Osteoblast (primary cell): ENCODE results near the gene TMPRSS13. TPM values are rescaled to one million over a fixed set of nuclear protein-coding genes. Genes with fewer than 3 reads are reported as not detected.

Source experiments
- DNase-seq: peaks from one replicate; pipeline ENCODE4 v3.0.0; 2011; ENCODE audit warnings: low spot score, mixed read lengths; ENCODE audit not compliant: insufficient read length; ENCODE audit errors: missing footprints
- H2AFZ ChIP-seq: 2 replicates; pipeline ENCODE4 v1.6.0; 2011; ENCODE audit warnings: mild to moderate bottlenecking, low read length
- H3K27ac ChIP-seq: 2 replicates; pipeline ENCODE4 v1.5.1; 2011; ENCODE audit warnings: mild to moderate bottlenecking, low read depth, low read length, moderate library complexity
- H3K27me3 ChIP-seq: 2 replicates; pipeline ENCODE4 v1.6.0; 2012; ENCODE audit warnings: mild to moderate bottlenecking, control low read depth, inconsistent platforms, low read length, moderate library complexity; ENCODE audit not compliant: insufficient read depth
- H3K36me3 ChIP-seq: 2 replicates; pipeline ENCODE4 v1.5.1; 2011; ENCODE audit warnings: mild to moderate bottlenecking, low read length, control low read depth, moderate library complexity; ENCODE audit not compliant: insufficient read depth
- H3K4me1 ChIP-seq: 2 replicates; pipeline ENCODE4 v1.5.1; 2011; ENCODE audit warnings: mild to moderate bottlenecking, low read length, control low read depth, moderate library complexity; ENCODE audit not compliant: insufficient read depth
- H3K4me2 ChIP-seq: 2 replicates; pipeline ENCODE4 v1.6.0; 2011; ENCODE audit warnings: mild to moderate bottlenecking, low read length; ENCODE audit not compliant: insufficient read depth
- H3K4me3 ChIP-seq: fragments of 200-600 bp; sonication (generic); 3 replicates; pipeline ENCODE4 v1.5.1; 2012; ENCODE audit warnings: mild to moderate bottlenecking, low read length, inconsistent platforms; ENCODE audit not compliant: insufficient read depth
- H3K79me2 ChIP-seq: 2 replicates; pipeline ENCODE4 v1.6.0; 2012; ENCODE audit warnings: mild to moderate bottlenecking, low read length, control low read depth, inconsistent platforms; ENCODE audit not compliant: insufficient read depth
- H3K9me3 ChIP-seq: 2 replicates; pipeline ENCODE4 v1.5.1; 2011; ENCODE audit warnings: low read depth, low read length, control low read depth
- H4K20me1 ChIP-seq: 2 replicates; pipeline ENCODE4 v1.6.0; 2012; ENCODE audit warnings: mild to moderate bottlenecking, low read length, control low read depth; ENCODE audit not compliant: insufficient read depth
- CTCF ChIP-seq: IDR thresholded peaks from 2 replicates; pipeline ENCODE4 v1.5.1; 2011; ENCODE audit warnings: mild to moderate bottlenecking, low read depth, low read length, moderate library complexity; ENCODE audit errors: extremely low read depth
- total RNA-seq: library from RNA; depleted of rRNA; stranded (reverse); fragments of >200 nt; gene quantifications from 2 replicates; pipeline ENCODE4 v1.2.3, GENCODE V29; 2012

Gene TMPRSS13
- total RNA-seq, 1 donor: not detected

GRCh38 chr11:117958949-117959348, 29.7 kb upstream of the TMPRSS13 start:
- TF ChIP-seq CTCF: no peak
- no peak for DNase-seq
- no peaks in the 10 kb centered on the region for H3K9me3 ChIP-seq
- no peaks in the 10 kb centered on the region for H3K79me2 ChIP-seq
- no peaks in the 10 kb centered on the region for H3K27me3 ChIP-seq
- no peak overlapping the region for H3K4me3 ChIP-seq
- H4K20me1 ChIP-seq: no peaks in the 10 kb centered on the region
- H3K27ac ChIP-seq: no peak overlapping the region
- H3K4me1 ChIP-seq: no peaks in the 10 kb centered on the region
- H3K4me2 ChIP-seq: no peak overlapping the region
- H3K36me3 ChIP-seq: no peaks in the 10 kb centered on the region
- H2AFZ ChIP-seq: no peak overlapping the region

DNA sequence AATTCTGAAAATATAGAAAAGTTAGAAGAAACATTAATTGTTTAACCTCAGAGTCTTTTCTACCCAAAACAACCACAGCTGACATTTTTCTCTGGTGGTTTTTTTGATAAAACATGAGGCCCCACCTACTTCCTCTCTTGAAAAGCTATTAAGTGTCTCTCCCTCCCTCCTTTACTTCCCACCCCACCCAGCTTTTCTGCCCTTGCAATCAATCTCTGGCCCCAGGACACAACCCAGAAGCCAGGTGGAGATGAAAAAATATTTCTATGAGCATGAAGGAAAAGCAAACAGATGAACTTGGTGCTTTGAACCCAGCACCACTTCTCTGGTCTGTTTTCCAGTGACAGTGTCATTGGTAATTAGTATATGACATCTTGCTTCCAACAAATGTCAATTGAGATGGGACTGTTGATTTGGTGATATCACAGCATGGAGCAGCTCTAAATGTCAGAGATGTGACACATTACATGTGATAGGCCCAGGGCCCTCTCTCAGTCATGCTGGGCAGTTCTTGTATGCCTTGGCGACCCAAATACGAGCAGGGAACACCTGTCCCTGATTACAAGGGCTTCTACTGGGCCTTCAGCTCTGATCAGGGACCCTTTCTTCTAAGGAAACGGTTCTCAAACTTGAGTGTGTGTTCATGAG, 23.9 kb upstream of the TMPRSS13 start:
- Histone ChIP-seq H2AFZ (no peak overlapping the region), H3K4me1 (no peaks in the 10 kb centered on the region), H3K79me2 (no peaks in the 10 kb centered on the region), H3K27me3 (no peaks in the 10 kb centered on the region), H3K4me3 (no peak overlapping the region), H3K4me2 (no peak overlapping the region), H3K27ac (no peak overlapping the region), H3K36me3 (no peaks in the 10 kb centered on the region), H3K9me3 (no peaks in the 10 kb centered on the region), H4K20me1 (no peaks in the 10 kb centered on the region)
- no peak for TF ChIP-seq CTCF
- no peak for DNase-seq

GRCh38 chr11:117950993-117951961, 22.1 kb upstream of the TMPRSS13 start:
- no peaks in the 10 kb centered on the region for H3K27me3 ChIP-seq
- TF ChIP-seq CTCF: no peak
- H3K79me2 ChIP-seq: no peaks in the 10 kb centered on the region
- DNase-seq: no peak
- no peaks in the 10 kb centered on the region for H4K20me1 ChIP-seq
- H3K36me3 ChIP-seq: no peaks in the 10 kb centered on the region
- H3K4me3 ChIP-seq: no peak overlapping the region
- no peak overlapping the region for H2AFZ ChIP-seq
- no peak overlapping the region for H3K4me2 ChIP-seq
- H3K4me1 ChIP-seq: no peaks in the 10 kb centered on the region
- no peak overlapping the region for H3K27ac ChIP-seq
- no peaks in the 10 kb centered on the region for H3K9me3 ChIP-seq

DNA sequence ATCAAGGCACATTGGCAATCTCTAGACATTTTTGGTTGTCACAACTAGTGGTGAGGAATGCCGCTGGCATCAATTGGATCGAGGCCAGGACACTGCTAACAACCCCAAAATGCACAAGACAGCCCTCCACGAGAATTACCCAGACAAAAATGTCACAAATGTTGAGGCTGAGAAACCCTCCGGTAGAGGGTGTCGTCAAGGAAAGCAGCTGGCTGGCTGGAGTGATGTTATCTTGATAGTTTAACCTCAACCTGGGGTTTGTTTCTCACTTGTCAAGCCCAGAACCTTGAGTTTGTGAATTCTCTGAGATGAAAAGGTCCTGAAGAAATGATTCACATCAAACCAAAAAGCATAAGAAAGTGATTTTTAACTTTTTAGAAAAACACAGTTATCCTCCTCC, 21.1 kb upstream of the TMPRSS13 start:
- no peak overlapping the region for H3K4me2 ChIP-seq
- TF ChIP-seq CTCF: no peak
- H3K36me3 ChIP-seq: no peaks in the 10 kb centered on the region
- H3K27ac ChIP-seq: no peak overlapping the region
- H3K4me1 ChIP-seq: no peaks in the 10 kb centered on the region
- no peaks in the 10 kb centered on the region for H4K20me1 ChIP-seq
- no peak for DNase-seq
- H3K9me3 ChIP-seq: no peaks in the 10 kb centered on the region
- H3K4me3 ChIP-seq: no peak overlapping the region
- H3K27me3 ChIP-seq: no peaks in the 10 kb centered on the region
- no peaks in the 10 kb centered on the region for H3K79me2 ChIP-seq
- H2AFZ ChIP-seq: no peak overlapping the region
